Skeletal muscle satellite cell (primary cell): ENCODE measurements around the gene FAM118A.
"Not testable (repeated sequence)": the region's sequence is repeated elsewhere in the genome, so short reads cannot be mapped to it uniquely, and the experiment has no call there.

Source experiments
- H3K27me3 ChIP-seq: 2 replicates; pipeline ENCODE4 v1.7.0; 2013; ENCODE audit warnings: low read length; ENCODE audit not compliant: control insufficient read depth, insufficient read depth
- H3K36me3 ChIP-seq: 2 replicates; pipeline ENCODE4 v1.7.0; 2013; ENCODE audit warnings: mild to moderate bottlenecking, control low read depth, low read length; ENCODE audit not compliant: insufficient read depth
- H3K4me1 ChIP-seq: 2 replicates; pipeline ENCODE4 v1.7.0; 2013; ENCODE audit warnings: low read length; ENCODE audit not compliant: control insufficient read depth, insufficient read depth
- H3K4me2 ChIP-seq: 2 replicates; pipeline ENCODE4 v1.7.0; 2013; ENCODE audit warnings: mild to moderate bottlenecking, low read length
- H3K4me3 ChIP-seq: 2 replicates; pipeline ENCODE4 v1.7.0; 2013; ENCODE audit warnings: low read length
- H3K9ac ChIP-seq: 2 replicates; pipeline ENCODE4 v1.7.0; 2013; ENCODE audit warnings: mild to moderate bottlenecking, low read depth, low read length, moderate library complexity
- H3K9me3 ChIP-seq: replicated peaks from 2 replicates; pipeline ENCODE4 v1.7.0; 2013; ENCODE audit warnings: mild to moderate bottlenecking, control low read depth, low read length

FAM118A gene

DNA sequence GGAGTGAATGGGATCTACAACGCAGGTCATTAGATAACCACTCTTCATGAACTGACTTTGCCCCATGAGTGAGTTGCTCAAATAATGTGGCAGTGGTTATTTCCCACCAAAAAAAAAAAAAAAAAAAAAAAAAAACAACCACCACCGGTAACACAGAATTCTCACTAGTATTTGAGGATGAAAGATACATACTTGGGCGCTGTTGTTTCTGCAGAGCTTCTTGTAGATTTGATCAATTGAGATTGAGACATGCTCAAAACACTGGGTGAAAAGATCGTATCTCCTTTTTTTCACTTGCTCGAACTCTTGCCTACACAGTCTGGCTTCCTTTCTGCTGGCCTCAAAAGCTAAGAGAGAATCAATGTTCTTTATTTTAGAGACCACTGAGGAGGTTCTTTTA lies 44.1 kb downstream of the FAM118A start:
- H3K4me2 ChIP-seq: no peak overlapping the region
- peaks cover 3% of the 10 kb centered on the region for H3K4me1 ChIP-seq
- no peaks in the 10 kb centered on the region for H3K36me3 ChIP-seq
- H3K27me3 ChIP-seq: peaks cover 7% of the 10 kb centered on the region
- H3K9me3 ChIP-seq: no peaks in the 10 kb centered on the region
- H3K9ac ChIP-seq: no peak overlapping the region
- no peak overlapping the region for H3K4me3 ChIP-seq

GRCh38 chr22:45357490-45357889 lies 47.8 kb downstream of the FAM118A start:
- Histone ChIP-seq H3K4me2 (no peak overlapping the region), H3K36me3 (no peaks in the 10 kb centered on the region), H3K4me3 (no peak overlapping the region), H3K9ac (no peak overlapping the region), H3K9me3 (no peaks in the 10 kb centered on the region), H3K4me1 (peaks cover 3% of the 10 kb centered on the region), H3K27me3 (peaks cover 31% of the 10 kb centered on the region)

DNA sequence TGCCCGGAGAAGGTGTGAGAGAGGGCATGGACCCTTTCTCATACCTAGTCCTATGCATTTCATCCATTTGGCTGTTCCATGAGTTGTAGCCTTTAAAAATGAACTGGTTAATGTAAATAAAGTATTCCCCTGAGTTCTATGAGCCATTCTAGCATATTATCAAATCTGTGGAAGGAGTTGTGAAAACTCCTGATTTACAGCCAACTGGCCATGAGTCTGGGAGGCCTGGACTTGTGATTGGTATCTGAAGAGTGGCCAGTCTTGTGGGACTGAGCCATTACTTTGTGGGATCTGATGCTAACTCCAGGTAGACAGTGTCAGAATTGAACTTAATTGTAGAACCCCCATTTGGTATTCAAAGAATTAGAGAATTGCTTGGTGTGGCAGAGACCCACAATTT lies 48.4 kb downstream of the FAM118A start:
- Histone ChIP-seq H3K36me3 (no peaks in the 10 kb centered on the region), H3K9ac (no peak overlapping the region), H3K27me3 (peaks cover 31% of the 10 kb centered on the region), H3K9me3 (no peaks in the 10 kb centered on the region), H3K4me2 (no peak overlapping the region), H3K4me3 (no peak overlapping the region), H3K4me1 (no peaks in the 10 kb centered on the region)

DNA sequence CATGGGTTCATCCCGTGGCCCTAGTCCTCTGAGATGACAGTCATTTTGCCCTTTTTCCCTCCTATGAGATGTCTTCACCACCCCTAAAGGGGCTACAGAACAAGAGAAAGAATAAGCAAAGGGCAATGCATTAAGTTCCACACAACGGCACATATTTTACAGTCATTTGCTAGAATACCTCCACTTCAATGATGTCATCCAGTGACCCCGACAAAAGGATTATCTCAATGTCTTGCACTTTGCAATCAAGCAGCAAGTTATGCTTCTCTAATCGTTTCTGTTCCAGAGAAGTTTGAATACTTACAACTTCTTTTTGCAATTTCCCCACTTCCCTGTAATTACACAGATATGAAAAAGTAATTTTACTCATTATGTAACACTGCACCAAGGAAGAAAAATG lies 49.9 kb downstream of the FAM118A start:
- Histone ChIP-seq H3K4me2 (no peak overlapping the region), H3K4me3 (no peak overlapping the region), H3K9me3 (no peaks in the 10 kb centered on the region)

GRCh38 chr22:45366713-45367112 lies 57.0 kb downstream of the FAM118A start:
- Histone ChIP-seq H3K36me3 (no peaks in the 10 kb centered on the region), H3K4me1 (no peaks in the 10 kb centered on the region), H3K9ac (no peak overlapping the region), H3K9me3 (peaks cover 7% of the 10 kb centered on the region), H3K4me2 (no peak overlapping the region), H3K27me3 (peaks cover 18% of the 10 kb centered on the region), H3K4me3 (no peak overlapping the region)

More for the DNA sequence above, 49.9 kb downstream of the FAM118A start:
- Histone ChIP-seq H3K36me3 (no peaks in the 10 kb centered on the region), H3K9ac (no peak overlapping the region), H3K27me3 (peaks cover 34% of the 10 kb centered on the region), H3K4me1 (no peaks in the 10 kb centered on the region)

GRCh38 chr22:45373592-45373991 lies 63.9 kb downstream of the FAM118A start:
- H3K27me3 ChIP-seq: peaks cover 30% of the 10 kb centered on the region
- not testable (repeated sequence) for H3K4me3 ChIP-seq, H3K4me1 ChIP-seq, H3K9ac ChIP-seq, H3K4me2 ChIP-seq, H3K9me3 ChIP-seq, H3K36me3 ChIP-seq

GRCh38 chr22:45376009-45376408 lies 66.3 kb downstream of the FAM118A start:
- Histone ChIP-seq H3K36me3 (no peaks in the 10 kb centered on the region), H3K9me3 (no peaks in the 10 kb centered on the region), H3K4me1 (no peaks in the 10 kb centered on the region), H3K4me3 (no peak overlapping the region), H3K9ac (no peak overlapping the region), H3K27me3 (peaks cover 27% of the 10 kb centered on the region), H3K4me2 (no peak overlapping the region)

DNA sequence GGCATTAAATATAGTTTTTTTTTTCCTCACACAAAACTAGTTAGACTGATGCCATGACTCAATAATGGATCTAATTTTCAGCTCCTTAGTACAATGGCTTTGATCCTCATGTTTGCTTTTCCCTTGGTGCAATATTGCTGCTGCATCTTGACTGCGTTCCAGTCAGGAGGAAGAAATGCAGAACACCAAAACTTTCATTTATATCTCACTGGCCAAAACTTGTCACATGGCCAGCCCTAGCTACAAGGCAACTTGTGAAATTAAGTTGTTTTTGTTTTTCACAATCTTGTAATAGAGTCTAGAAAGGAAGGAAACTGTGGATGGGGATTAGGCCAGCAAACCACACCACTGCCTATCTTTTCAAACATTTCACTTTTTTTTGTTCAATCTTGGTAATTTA lies 67.0 kb downstream of the FAM118A start:
- no peaks in the 10 kb centered on the region for H3K36me3 ChIP-seq
- H3K4me2 ChIP-seq: no peak overlapping the region
- no peaks in the 10 kb centered on the region for H3K9me3 ChIP-seq
- H3K4me1 ChIP-seq: no peaks in the 10 kb centered on the region
- H3K9ac ChIP-seq: no peak overlapping the region
- peaks cover 24% of the 10 kb centered on the region for H3K27me3 ChIP-seq
- H3K4me3 ChIP-seq: no peak overlapping the region

DNA sequence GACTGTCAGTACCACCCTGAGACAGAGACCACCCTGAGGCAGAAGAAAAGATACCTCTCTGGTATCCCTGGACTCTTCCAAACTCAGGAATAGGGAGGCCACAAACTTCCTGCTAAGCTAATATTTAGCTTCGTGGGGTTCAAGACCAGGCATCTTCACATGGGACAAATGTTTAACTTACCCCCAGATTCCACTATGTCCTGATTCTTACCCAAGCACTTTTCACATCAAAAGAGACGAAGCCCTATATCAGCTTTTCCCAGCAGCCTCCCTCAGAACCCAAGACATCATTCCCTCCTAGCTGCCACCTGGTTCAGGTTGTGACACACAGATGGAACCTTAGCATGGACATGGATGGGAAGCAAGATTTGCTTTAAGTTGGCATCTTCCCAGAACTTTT lies 71.6 kb downstream of the FAM118A start:
- Histone ChIP-seq H3K4me1 (no peaks in the 10 kb centered on the region), H3K27me3 (peaks cover 21% of the 10 kb centered on the region), H3K4me2 (no peak overlapping the region), H3K4me3 (no peak overlapping the region), H3K9ac (no peak overlapping the region), H3K9me3 (no peaks in the 10 kb centered on the region), H3K36me3 (no peaks in the 10 kb centered on the region)

- Histone ChIP-seq H3K36me3 (no peaks in the 10 kb centered on the region), H3K9ac (no peak overlapping the region), H3K4me2 (no peak overlapping the region), H3K27me3 (peaks cover 38% of the 10 kb centered on the region), H3K4me3 (no peak overlapping the region), H3K4me1 (no peaks in the 10 kb centered on the region), H3K9me3 (no peaks in the 10 kb centered on the region)
Measured at GRCh38 chr22:45389546-45389945, 79.8 kb downstream of the FAM118A start.
